Sciatic nerve (tissue), 2 donors: ENCODE results near the gene CDK19. TPM values are rescaled to one million over a fixed set of nuclear protein-coding genes. Genes with fewer than 3 reads are reported as not detected.

Experiments
- ATAC-seq: fragments of 200-7000 bp; cut with Tn5 transposase; one replicate; pipeline ENCODE4 v1.9.1; 2020; ENCODE audit warnings: mild to moderate bottlenecking, moderate library complexity
- DNase-seq: peaks from one replicate; pipeline ENCODE4 v3.0.0-alpha.2; 2020; ENCODE audit warnings: low spot score
- intact Hi-C: fragments of 100-400 bp; cut with DNase I; formaldehyde crosslinking; loops from one replicate; pipeline ENCODE4 v1.14.2; 2022
- total RNA-seq: library from RNA; stranded (reverse); fragmentation: NEBNext Ultra II Directional; extraction: Animal tissue kit (Norgen Biotek cat#: 25700); gene quantifications from one replicate; pipeline ENCODE4 v1.2.1, GENCODE V29; 2021
- donor health status: DM: no; HTN: no; CAD: no.
- donor health status: DM: no; HTN: no; CAD: no.

CDK19 gene
- total RNA-seq, 1 donor from 2014 or later = 41.7 TPM

- DNase-seq = no peak
- ATAC-seq = no peak
Measured at GRCh38 chr6:110646951-110647910, 168.0 kb downstream of the CDK19 start.

DNA sequence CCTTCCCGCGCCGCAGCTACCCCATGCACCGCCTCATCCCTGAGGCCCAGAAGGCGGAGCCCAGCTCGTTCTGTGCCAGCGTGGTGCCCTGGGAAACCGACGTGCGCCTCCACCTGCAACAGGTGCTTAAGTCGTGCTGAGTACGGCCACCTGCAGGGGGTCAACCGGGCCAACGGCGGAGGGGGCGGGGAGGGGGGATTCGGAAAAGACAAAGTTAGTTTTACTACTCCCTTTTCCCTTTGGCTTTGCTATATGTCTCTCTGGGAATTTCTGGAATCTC, 168.9 kb downstream of the CDK19 start:
- ATAC-seq = no peak
- no peak for DNase-seq
- intact Hi-C loops = no loop called here

More at GRCh38 chr6:110646951-110647910, 168.0 kb downstream of the CDK19 start:
- intact Hi-C loops = no loop called here

DNA sequence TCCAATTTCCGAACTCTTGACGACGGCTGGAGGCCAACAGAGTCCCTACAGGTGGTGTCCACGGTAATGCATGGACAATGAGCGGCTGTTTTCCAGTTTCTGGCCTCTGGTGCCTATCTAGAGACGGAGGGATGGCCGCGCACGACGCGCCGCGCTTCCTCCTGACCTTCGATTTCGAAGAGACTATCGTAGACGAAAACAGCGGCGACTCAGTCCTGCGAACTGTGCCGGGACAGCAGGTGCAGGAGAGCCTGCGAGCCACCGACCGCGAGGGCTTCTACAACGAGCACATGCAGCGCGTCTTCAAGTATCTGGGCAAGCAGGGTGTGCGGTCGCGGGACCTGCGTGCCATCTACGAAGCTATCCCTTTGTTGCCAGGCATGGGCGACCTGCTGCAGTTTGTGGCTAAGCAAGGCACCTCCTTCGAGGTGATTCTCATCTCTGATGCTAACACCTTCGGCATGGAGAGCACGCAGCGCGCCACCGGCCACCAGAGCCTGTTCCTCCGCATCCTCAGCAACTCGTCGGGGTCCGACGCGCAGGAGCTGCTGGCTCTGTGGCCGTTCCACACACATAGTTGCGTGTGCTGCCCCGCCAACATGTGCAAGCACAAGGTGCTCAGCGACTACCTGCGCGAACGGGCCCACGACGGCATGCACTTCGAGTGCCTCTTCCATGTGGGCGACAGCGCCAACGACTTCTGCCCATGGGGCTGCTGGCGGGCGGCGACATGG, 169.4 kb downstream of the CDK19 start:
- intact Hi-C loops = no loop called here
- no peak for DNase-seq
- no peak for ATAC-seq

DNA sequence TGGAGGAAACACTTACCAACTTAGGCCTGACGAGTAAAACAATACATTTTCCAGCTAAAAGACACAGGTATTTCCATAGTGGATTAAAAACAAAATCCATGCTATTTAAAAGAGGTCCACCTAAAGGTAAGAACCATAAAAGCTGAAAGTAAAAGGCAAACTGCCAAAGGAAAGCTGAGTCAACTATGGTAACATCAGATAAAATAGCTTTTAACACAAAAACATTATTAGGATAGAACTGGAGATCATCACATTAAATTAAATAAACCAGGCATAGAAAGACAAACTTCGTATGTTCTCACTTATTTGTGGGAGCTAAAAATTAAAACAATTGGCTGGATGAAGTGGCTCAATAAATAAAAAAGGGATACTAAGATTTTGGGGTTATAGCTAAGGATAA, 172.1 kb downstream of the CDK19 start:
- intact Hi-C loops = no loop called here
- no peak for ATAC-seq
- DNase-seq = no peak

DNA sequence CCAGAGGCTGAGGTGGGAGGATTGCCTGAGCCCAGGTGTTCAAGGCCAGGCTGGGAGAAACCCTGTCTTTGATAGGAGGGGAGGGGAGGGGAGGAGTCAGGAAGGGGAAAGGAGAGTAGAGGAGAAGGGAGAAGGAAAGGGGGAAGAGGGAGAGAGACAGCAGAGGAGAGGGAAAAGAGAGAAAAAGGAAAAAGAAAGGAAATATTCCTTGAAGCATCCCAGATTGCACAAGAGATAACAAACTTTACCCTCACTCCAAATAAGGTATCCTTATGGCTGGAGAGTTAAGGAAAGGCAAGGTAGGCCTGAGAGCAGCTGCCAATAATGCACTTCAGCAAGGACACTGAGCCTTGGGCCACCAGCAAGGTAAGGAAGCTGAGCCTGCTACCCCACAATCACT, 172.6 kb downstream of the CDK19 start:
- DNase-seq (no peak), ATAC-seq (no peak)
- intact Hi-C loops = no loop called here

DNA sequence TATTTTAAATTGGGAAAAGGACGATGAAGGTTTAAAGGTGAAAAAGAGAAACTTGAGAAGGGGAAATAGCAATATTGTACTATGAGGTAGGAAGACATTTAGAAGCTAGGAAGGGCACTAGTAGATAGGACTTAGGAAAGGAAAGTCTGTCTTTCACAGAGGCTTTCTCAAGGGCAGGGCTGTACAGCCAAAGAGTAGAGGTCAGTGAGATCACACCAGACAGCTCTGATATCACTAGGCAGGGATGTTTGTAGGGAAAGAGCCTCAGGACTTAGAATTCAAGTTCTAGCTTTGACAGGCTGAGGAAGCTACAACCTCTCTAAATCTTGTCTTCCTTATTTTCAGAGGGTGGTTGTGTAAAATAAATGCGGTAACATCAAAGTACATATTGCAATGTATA, 178.5 kb downstream of the CDK19 start:
- intact Hi-C loops = no loop called here
- DNase-seq = no peak
- ATAC-seq = no peak

DNA sequence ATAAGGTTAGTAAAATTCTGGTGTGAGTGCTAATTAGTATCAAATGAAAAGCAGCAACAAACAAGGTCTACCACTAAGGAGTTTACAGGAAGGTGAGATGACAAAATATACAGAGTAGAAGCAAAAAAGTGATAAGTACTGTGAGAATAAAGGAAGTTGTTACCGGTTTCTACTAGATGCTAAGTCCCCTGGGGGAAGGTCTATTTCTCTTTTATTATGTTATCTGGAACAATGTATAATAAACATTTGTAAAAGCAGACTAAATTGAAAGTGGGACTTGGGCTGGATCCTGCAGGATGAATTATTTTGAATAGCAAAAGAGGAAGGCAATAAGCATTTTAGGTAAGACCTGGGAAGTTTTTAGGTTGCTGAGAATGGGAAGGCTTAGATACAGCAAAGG, 180.2 kb downstream of the CDK19 start:
- ATAC-seq (no peak), DNase-seq (no peak)
- intact Hi-C loops = no loop called here

- ATAC-seq (no peak), DNase-seq (no peak)
- intact Hi-C loops = no loop called here
Measured at GRCh38 chr6:110633731-110634213, 181.5 kb downstream of the CDK19 start.

DNA sequence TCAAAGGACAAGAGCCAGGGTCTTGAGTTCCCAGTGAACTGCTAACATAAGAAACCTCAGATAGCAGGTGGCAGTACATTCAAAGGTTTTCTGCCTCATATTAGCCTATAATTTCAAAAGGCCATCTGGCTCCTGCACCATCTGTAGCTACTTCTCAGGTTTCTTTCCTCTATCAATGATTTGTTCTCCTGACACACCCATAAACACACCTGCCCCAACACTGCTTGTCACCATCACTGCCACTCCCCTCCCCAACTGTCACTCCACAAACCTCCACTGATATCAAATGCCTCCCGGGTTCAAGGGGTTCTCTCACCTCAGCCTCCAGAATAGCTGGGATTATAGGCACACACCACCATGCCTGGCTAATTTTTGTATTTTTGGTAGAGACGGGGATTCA, 186.1 kb downstream of the CDK19 start:
- DNase-seq (no peak), ATAC-seq (no peak)
- intact Hi-C loops = no loop called here

DNA sequence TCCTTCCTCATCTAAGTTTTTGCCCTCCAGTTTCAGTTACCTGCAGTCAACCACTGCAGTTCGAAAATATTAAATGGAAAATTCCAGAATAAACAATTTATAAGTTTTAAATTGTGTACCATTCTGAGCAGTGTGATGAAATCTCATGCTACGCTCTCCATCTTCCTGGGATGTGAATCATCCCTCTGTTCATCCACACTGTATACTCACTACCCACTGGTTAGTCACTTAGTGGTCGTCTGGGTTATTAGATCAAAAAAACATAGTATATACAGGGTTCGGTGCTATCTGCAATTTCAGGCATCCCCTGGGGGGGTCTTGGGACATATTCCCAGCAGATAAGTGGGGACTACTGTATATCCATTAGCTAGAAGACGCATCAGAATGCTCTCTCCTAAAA, 186.9 kb downstream of the CDK19 start:
- DNase-seq = no peak
- intact Hi-C loops = no loop called here
- ATAC-seq = no peak

DNA sequence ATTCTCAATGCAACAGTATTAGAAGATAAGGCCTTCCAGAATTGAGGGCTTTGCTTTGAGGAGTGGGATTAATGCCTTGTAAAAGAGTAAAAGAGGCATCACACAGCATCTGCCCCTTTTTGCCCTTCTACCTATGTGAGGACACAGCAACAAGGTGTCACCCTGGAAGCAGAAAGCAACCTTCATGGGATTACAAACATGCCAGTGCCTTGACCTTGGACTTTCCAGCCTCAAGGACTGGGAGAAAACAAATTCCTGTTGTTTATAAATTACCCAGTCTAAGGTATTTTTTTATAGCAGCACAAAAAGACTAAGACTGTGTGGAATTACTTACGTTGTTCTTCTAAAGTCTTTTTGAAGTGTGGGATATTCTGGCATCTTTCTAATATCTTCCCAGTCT, 188.8 kb downstream of the CDK19 start:
- ATAC-seq = no peak
- DNase-seq = no peak
- intact Hi-C loops = no loop called here

- DNase-seq (no peak), ATAC-seq (no peak)
- intact Hi-C loops = no loop called here
Measured at GRCh38 chr6:110625883-110626282, 189.4 kb downstream of the CDK19 start.

DNA sequence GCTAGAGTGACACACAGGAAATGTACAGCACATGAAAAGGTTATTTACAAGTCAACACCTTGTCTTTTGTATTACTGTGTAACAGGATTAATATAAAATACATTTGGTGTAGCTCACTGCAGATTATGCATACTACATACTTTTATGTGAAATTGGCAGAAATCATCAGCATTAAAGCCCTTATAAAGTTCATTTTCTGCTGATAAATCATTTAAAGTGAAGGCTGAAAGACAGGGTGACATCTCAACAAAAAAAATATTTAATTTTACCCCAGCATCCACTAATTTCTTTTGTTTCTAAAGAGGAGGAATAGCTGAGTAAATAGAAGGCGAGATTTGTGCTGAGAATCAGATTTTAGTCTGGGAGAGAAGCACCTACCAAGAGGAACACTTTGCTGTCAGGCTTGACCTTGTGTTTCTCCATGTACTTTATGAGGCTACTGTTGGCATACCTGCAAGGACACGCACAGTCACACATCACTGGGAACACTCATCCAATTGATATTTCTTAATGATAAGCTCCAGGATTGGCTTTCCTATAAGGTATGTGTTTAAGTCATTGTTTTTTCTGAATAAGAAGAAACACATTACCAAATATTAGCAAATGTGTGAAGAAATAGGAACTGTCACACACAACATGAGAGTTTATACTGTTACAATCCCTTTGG, 192.2 kb downstream of the CDK19 start:
- intact Hi-C loops = no loop called here
- no peak for DNase-seq
- ATAC-seq = no peak

DNA sequence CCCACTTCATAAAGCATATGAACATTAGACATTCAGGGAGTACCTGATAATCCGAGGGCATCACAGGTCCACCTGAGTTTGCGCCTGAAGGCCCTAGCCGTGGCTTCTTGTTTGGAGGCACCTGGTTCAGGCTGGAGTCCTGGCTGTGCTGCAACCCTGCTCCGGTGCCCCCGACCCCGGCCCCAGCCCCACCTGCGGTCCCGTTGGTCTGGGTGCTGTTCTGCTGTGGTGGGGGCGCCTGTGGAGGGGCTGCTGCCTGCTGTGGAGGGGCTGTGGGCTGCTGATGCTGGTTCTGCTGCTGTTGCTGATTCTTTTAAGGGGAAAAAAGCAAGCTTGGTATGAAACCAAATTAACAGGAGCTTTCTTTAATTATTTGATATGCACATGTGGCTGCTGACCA, 194.2 kb downstream of the CDK19 start:
- DNase-seq = no peak
- ATAC-seq = no peak
- intact Hi-C loops = no loop called here

DNA sequence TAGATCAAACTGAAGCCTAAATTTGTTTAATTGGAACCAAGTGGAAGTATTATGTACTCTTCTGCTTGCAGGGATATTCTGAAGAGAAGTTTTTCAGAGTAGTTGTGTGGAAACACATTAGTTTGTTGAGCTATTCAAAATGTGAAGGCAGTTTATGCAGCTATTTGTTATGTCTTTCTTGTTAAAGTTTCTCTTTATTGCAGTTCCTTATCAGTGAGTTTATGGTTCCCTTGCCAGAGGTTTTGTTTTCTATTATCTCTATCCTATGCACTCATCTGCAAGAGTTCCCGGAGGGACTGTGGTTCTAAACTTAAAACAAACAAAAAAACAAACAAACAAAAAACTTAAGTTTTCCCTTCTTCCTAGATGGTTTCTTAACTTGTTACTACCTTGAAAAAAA, 195.2 kb downstream of the CDK19 start:
- intact Hi-C loops = no loop called here
- ATAC-seq = no peak
- no peak for DNase-seq

DNA sequence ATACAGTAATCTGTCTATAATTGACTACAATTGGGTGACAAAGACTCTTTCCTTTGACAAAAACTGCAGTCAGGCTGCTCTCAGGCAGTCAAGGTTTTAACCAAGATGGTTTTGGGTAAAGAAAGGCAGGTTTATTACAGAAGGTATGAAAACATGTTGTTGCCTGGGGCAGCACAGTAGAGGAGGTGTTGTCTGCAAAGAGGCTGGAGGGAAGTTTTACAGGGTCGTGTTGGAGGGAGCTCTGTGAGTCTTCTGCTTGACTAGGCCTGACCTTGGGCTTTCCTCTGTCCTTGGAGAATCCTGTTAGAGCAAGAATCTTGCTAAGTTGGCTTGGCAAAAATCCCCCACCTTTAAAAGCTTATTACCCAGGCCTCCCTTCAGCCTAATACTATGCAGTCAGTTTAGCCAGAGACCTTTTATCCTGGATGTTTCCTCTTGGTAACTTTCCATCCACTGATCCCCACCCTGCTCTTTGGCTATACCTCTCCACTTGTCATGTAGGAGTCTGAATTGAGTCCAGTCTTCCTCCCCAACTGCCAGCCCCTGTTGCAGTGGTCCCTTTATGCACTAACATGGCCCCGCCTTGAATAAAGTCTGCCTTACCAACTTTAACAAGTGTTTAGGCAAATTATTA, 195.9 kb downstream of the CDK19 start:
- ATAC-seq (peak; percentile 22), DNase-seq (no peak)
- intact Hi-C loops = no loop called here

GRCh38 chr6:110618591-110619267, 196.5 kb downstream of the CDK19 start:
- ATAC-seq (peak; percentile 46), DNase-seq (no peak)
- intact Hi-C loops = no loop called here

DNA sequence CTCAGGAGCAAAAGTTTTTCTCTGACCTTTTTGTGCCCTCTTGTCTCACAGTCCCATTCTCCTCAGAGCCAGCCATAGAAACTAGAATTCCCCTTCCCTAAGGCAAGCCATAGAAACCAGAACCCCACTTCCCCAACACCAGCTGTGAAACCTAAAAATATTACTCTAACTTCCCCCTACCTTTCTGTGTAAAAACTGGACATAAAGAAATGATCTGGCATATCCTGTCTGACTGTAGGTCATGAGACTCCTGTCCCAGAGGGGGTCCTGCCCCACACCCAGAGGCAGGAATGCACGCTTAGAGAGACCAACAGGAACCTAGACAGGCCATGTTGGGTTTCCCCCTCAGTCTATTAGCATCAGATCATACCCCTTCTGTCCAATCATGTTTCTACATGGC, 198.2 kb downstream of the CDK19 start:
- intact Hi-C loops = no loop called here
- ATAC-seq (peak; percentile 23), DNase-seq (no peak)

DNA sequence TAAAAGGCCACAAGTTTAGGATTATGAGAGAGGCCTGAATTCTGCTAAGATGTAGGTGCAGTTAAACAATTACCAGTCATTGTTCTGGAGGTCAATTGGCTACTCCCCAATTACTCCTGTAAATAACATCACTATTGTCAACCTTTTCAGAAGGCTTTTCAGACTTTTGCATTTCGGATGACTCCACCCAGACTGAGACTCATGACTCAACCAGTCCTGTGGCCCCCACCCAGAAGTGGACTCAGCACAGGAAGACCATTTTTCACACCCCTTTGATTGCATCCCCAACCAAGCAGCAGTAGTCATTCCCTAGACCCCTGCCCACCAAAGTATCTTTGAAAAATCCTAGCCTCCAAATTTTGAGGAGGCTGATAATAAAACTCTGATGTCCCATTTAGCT, 199.5 kb downstream of the CDK19 start:
- no peak for DNase-seq
- intact Hi-C loops = no loop called here
- no peak for ATAC-seq
